HEK293 (cell line): ENCODE data around the gene NFS1.

Experiments
- GLIS2 ChIP-seq: fragments of 450-650 bp; formaldehyde crosslinking; IDR thresholded peaks from 2 replicates; pipeline ENCODE4 v1.5.1; 2016; ENCODE audit warnings: missing biosample characterization, missing genetic modification characterization
- KLF10 ChIP-seq: fragments of 450-650 bp; IDR thresholded peaks from 2 replicates; pipeline ENCODE4 v1.5.1; 2018; ENCODE audit warnings: missing biosample characterization, mild to moderate bottlenecking, missing genetic modification characterization
- OVOL3 ChIP-seq: fragments of 450-650 bp; formaldehyde crosslinking; IDR thresholded peaks from 2 replicates; pipeline ENCODE4 v1.5.1; 2016; ENCODE audit warnings: missing biosample characterization, missing genetic modification characterization
- RBAK ChIP-seq: fragments of 450-650 bp; formaldehyde crosslinking; IDR thresholded peaks from 2 replicates; pipeline ENCODE4 v1.5.1; 2016; ENCODE audit warnings: missing biosample characterization, missing genetic modification characterization
- TCF7L2 ChIP-seq: IDR thresholded peaks from 2 replicates; pipeline ENCODE4 v1.6.1; 2011; ENCODE audit warnings: low read depth, mild to moderate bottlenecking, inconsistent platforms, low read length, moderate library complexity, borderline replicate concordance
- TRIM28 ChIP-seq: IDR thresholded peaks from 2 replicates; pipeline ENCODE4 v1.6.1; 2011; ENCODE audit warnings: low read length, control low read depth, borderline replicate concordance
- TSHZ1 ChIP-seq: fragments of 450-650 bp; formaldehyde crosslinking; IDR thresholded peaks from 2 replicates; pipeline ENCODE4 v1.5.1; 2016; ENCODE audit warnings: missing biosample characterization, missing genetic modification characterization, borderline replicate concordance
- YY1 ChIP-seq: fragments of 450-650 bp; formaldehyde crosslinking; IDR thresholded peaks from 2 replicates; pipeline ENCODE4 v1.5.1; 2018; ENCODE audit warnings: missing biosample characterization, missing genetic modification characterization
- ZNF10 ChIP-seq: fragments of 450-650 bp; formaldehyde crosslinking; IDR thresholded peaks from 2 replicates; pipeline ENCODE4 v1.5.1; 2017; ENCODE audit warnings: missing biosample characterization, missing genetic modification characterization
- ZNF132 ChIP-seq: fragments of 450-650 bp; formaldehyde crosslinking; IDR thresholded peaks from 2 replicates; pipeline ENCODE4 v1.5.1; 2017; ENCODE audit warnings: missing biosample characterization, missing genetic modification characterization, borderline replicate concordance
- ZNF133 ChIP-seq: fragments of 450-650 bp; formaldehyde crosslinking; IDR thresholded peaks from 2 replicates; pipeline ENCODE4 v1.5.1; 2016; ENCODE audit warnings: missing biosample characterization, missing genetic modification characterization
- ZNF174 ChIP-seq: fragments of 450-650 bp; formaldehyde crosslinking; IDR thresholded peaks from 2 replicates; pipeline ENCODE4 v1.5.0; 2017; ENCODE audit warnings: missing biosample characterization, mild to moderate bottlenecking, missing genetic modification characterization
- ZNF2 ChIP-seq: fragments of 450-650 bp; formaldehyde crosslinking; IDR thresholded peaks from 2 replicates; pipeline ENCODE4 v1.5.1; 2016; ENCODE audit warnings: missing biosample characterization, missing genetic modification characterization
- ZNF239 ChIP-seq: fragments of 450-650 bp; formaldehyde crosslinking; IDR thresholded peaks from 2 replicates; pipeline ENCODE4 v1.5.1; 2016; ENCODE audit warnings: missing biosample characterization, missing genetic modification characterization
- ZNF24 ChIP-seq: fragments of 450-650 bp; formaldehyde crosslinking; IDR thresholded peaks from 2 replicates; pipeline ENCODE4 v1.5.1; 2016; ENCODE audit warnings: missing biosample characterization, missing genetic modification characterization
- ZNF280C ChIP-seq: fragments of 450-650 bp; formaldehyde crosslinking; IDR thresholded peaks from 2 replicates; pipeline ENCODE4 v1.5.1; 2016; ENCODE audit warnings: missing biosample characterization, missing genetic modification characterization
- ZNF311 ChIP-seq: fragments of 450-650 bp; formaldehyde crosslinking; IDR thresholded peaks from 2 replicates; pipeline ENCODE4 v1.5.1; 2017; ENCODE audit warnings: missing biosample characterization, missing genetic modification characterization, borderline replicate concordance
- ZNF362 ChIP-seq: fragments of 450-650 bp; formaldehyde crosslinking; IDR thresholded peaks from 2 replicates; pipeline ENCODE4 v1.5.1; 2016; ENCODE audit warnings: missing biosample characterization, missing genetic modification characterization
- ZNF555 ChIP-seq: fragments of 450-650 bp; formaldehyde crosslinking; conservative IDR thresholded peaks from 2 replicates; pipeline ENCODE4 v1.5.1; 2017; ENCODE audit warnings: missing biosample characterization, mild to moderate bottlenecking, missing genetic modification characterization, inconsistent platforms
- ZNF561 ChIP-seq: fragments of 450-650 bp; IDR thresholded peaks from 2 replicates; pipeline ENCODE4 v1.5.1; 2018; ENCODE audit warnings: missing biosample characterization, missing genetic modification characterization, borderline replicate concordance
- ZSCAN16 ChIP-seq: fragments of 450-650 bp; formaldehyde crosslinking; IDR thresholded peaks from 2 replicates; pipeline ENCODE4 v1.5.1; 2016; ENCODE audit warnings: missing biosample characterization, missing genetic modification characterization
- TF ChIP-seq, protein P1 (sequence below): fragments of 450-650 bp; formaldehyde crosslinking; IDR thresholded peaks from 2 replicates; pipeline ENCODE4 v1.5.1; 2016; ENCODE audit warnings: missing biosample characterization, missing genetic modification characterization
- TF ChIP-seq, protein P2 (sequence below): fragments of 450-650 bp; formaldehyde crosslinking; IDR thresholded peaks from 2 replicates; pipeline ENCODE4 v1.5.1; 2016; ENCODE audit warnings: missing biosample characterization, missing genetic modification characterization, low read depth
- TF ChIP-seq, protein P3 (sequence below): fragments of 450-650 bp; formaldehyde crosslinking; IDR thresholded peaks from 2 replicates; pipeline ENCODE4 v1.5.1; 2016; ENCODE audit warnings: missing biosample characterization, missing genetic modification characterization

Gene NFS1

GRCh38 chr20:35699127-35699956, at the start of gene NFS1, which contains the start of gene ROMO1 (continued):
- TF ChIP-seq ZNF2, result peak; percentile 88
- TF ChIP-seq ZNF311 (tag by site-specific recombination), result no peak
- peak; percentile 71 for TF ChIP-seq ZNF239 (tag by site-specific recombination)
- no peak; the same call in 1 of the 2 replicates for TF ChIP-seq TSHZ1 (tag by site-specific recombination)
- no peak for TF ChIP-seq TCF7L2
- no peak for TF ChIP-seq ZNF132
- TF ChIP-seq GLIS2, result no peak; the same call in 1 of the 2 replicates
- peak; percentile 52; the same call in 1 of the 2 replicates for TF ChIP-seq ZNF10
- TF ChIP-seq KLF10 (tag by site-specific recombination), result 0 out of 2 replicates have a peak, but pooled peaks have one; percentile 53
- no peak for TF ChIP-seq ZNF280C (tag by site-specific recombination)
- TF ChIP-seq YY1 (tag by site-specific recombination), result peak; percentile 53; the same call in 1 of the 2 replicates
- TF ChIP-seq, protein P1, sequence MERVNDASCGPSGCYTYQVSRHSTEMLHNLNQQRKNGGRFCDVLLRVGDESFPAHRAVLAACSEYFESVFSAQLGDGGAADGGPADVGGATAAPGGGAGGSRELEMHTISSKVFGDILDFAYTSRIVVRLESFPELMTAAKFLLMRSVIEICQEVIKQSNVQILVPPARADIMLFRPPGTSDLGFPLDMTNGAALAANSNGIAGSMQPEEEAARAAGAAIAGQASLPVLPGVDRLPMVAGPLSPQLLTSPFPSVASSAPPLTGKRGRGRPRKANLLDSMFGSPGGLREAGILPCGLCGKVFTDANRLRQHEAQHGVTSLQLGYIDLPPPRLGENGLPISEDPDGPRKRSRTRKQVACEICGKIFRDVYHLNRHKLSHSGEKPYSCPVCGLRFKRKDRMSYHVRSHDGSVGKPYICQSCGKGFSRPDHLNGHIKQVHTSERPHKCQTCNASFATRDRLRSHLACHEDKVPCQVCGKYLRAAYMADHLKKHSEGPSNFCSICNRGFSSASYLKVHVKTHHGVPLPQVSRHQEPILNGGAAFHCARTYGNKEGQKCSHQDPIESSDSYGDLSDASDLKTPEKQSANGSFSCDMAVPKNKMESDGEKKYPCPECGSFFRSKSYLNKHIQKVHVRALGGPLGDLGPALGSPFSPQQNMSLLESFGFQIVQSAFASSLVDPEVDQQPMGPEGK (tag by site-specific recombination), result peak; percentile 80
- TF ChIP-seq ZSCAN16 (tag by site-specific recombination), result no peak
- TF ChIP-seq, protein P2, sequence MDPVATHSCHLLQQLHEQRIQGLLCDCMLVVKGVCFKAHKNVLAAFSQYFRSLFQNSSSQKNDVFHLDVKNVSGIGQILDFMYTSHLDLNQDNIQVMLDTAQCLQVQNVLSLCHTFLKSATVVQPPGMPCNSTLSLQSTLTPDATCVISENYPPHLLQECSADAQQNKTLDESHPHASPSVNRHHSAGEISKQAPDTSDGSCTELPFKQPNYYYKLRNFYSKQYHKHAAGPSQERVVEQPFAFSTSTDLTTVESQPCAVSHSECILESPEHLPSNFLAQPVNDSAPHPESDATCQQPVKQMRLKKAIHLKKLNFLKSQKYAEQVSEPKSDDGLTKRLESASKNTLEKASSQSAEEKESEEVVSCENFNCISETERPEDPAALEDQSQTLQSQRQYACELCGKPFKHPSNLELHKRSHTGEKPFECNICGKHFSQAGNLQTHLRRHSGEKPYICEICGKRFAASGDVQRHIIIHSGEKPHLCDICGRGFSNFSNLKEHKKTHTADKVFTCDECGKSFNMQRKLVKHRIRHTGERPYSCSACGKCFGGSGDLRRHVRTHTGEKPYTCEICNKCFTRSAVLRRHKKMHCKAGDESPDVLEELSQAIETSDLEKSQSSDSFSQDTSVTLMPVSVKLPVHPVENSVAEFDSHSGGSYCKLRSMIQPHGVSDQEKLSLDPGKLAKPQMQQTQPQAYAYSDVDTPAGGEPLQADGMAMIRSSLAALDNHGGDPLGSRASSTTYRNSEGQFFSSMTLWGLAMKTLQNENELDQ, result no peak
- no peak for TF ChIP-seq ZNF555 (tag by site-specific recombination)
- no peak; the same call in 1 of the 2 replicates for TF ChIP-seq OVOL3 (tag by site-specific recombination)
- TF ChIP-seq RBAK, result no peak
- no peak for TF ChIP-seq ZNF362 (tag by site-specific recombination)
- TF ChIP-seq ZNF133 (tag by site-specific recombination), result no peak
- peak; percentile 94; the same call in 1 of the 2 replicates for TF ChIP-seq ZNF561 (tag by site-specific recombination)
- TF ChIP-seq, protein P3, sequence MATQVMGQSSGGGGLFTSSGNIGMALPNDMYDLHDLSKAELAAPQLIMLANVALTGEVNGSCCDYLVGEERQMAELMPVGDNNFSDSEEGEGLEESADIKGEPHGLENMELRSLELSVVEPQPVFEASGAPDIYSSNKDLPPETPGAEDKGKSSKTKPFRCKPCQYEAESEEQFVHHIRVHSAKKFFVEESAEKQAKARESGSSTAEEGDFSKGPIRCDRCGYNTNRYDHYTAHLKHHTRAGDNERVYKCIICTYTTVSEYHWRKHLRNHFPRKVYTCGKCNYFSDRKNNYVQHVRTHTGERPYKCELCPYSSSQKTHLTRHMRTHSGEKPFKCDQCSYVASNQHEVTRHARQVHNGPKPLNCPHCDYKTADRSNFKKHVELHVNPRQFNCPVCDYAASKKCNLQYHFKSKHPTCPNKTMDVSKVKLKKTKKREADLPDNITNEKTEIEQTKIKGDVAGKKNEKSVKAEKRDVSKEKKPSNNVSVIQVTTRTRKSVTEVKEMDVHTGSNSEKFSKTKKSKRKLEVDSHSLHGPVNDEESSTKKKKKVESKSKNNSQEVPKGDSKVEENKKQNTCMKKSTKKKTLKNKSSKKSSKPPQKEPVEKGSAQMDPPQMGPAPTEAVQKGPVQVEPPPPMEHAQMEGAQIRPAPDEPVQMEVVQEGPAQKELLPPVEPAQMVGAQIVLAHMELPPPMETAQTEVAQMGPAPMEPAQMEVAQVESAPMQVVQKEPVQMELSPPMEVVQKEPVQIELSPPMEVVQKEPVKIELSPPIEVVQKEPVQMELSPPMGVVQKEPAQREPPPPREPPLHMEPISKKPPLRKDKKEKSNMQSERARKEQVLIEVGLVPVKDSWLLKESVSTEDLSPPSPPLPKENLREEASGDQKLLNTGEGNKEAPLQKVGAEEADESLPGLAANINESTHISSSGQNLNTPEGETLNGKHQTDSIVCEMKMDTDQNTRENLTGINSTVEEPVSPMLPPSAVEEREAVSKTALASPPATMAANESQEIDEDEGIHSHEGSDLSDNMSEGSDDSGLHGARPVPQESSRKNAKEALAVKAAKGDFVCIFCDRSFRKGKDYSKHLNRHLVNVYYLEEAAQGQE (tag by site-specific recombination), result no peak
- no peak for TF ChIP-seq TRIM28
- peak; percentile 69 for TF ChIP-seq ZNF24 (tag by site-specific recombination)
- TF ChIP-seq ZNF174 (tag by site-specific recombination), result no peak
